ENCODE measurements around the gene POM121. TPM values are rescaled to one million over a fixed set of nuclear protein-coding genes. Genes with fewer than 3 reads are reported as not detected.
"Not testable (repeated sequence)": the region's sequence is repeated elsewhere in the genome, so short reads cannot be mapped to it uniquely, and the experiment has no call there.

POM121 gene
- total and polyA plus RNA-seq, 10 of the 15 experiments (the other 5 are each of a cell fraction or from before 2014, with no cell fraction given) = 2.4 to 65.7 (median 14.1) TPM

- DNase-seq (ENCODE audit: low read depth, low spot score); FAIRE-seq; SMC1A ChIA-PET (ENCODE audit: uncharacterized antibody, unreplicated experiment); POLR2A ChIA-PET; ATAC-seq; H3K4me1 ChIP-seq (ENCODE audit: control insufficient read depth, insufficient read depth, low read length); H2AFZ ChIP-seq (ENCODE audit: control insufficient read depth, low read depth, low read length); BruUV-seq (replicated peaks); H3K4me2 ChIP-seq (ENCODE audit: control insufficient read depth, insufficient read depth); intact Hi-C loops (cut with micrococcal nuclease; ENCODE audit: unreplicated experiment); H3K79me2 ChIP-seq (ENCODE audit: control insufficient read depth, insufficient read depth, low read length); H3K36me3 ChIP-seq (ENCODE audit: control insufficient read depth in 2 of 2, insufficient read depth in 2 of 2, low read length in 1 of 2); CTCF ChIA-PET; RAD21 ChIA-PET (ENCODE audit: unreplicated experiment); H3K27ac ChIP-seq (ENCODE audit: control insufficient read depth, insufficient read depth); H3K9ac ChIP-seq (ENCODE audit: control insufficient read depth, insufficient read depth, low read length); H3K9me3 ChIP-seq (replicated peaks; ENCODE audit: control insufficient read depth, insufficient read depth, low read length); in situ Hi-C loops (cut with MboI); H3K27me3 ChIP-seq (replicated peaks in 1 of 2; ENCODE audit: control insufficient read depth in 2 of 2, insufficient read depth in 2 of 2, low read length in 1 of 2); H3K4me3 ChIP-seq; H4K20me1 ChIP-seq (ENCODE audit: control insufficient read depth, insufficient read depth): not testable (repeated sequence)
- WGBS (ENCODE audit: insufficient coverage, insufficient replicate concordance, low lambda C conversion rate, missing lambda C conversion rate) = 100% methylated on average over 2 of the region's 6 CpGs
These were observed 55.5 kb downstream of the POM121 start for GRCh38 chr7:72980382-72980781.

GRCh38 chr7:72982084-72982483 lies 57.2 kb downstream of the POM121 start:
- H3K36me3 ChIP-seq (ENCODE audit: control insufficient read depth in 2 of 2, insufficient read depth in 2 of 2, low read length in 1 of 2); H3K9me3 ChIP-seq (replicated peaks; ENCODE audit: control insufficient read depth, insufficient read depth, low read length); intact Hi-C loops (cut with micrococcal nuclease; ENCODE audit: unreplicated experiment); H2AFZ ChIP-seq (ENCODE audit: control insufficient read depth, low read depth, low read length); H4K20me1 ChIP-seq (ENCODE audit: control insufficient read depth, insufficient read depth); DNase-seq (ENCODE audit: low read depth, low spot score); POLR2A ChIA-PET; BruUV-seq (replicated peaks); FAIRE-seq; in situ Hi-C loops (cut with MboI); H3K27me3 ChIP-seq (replicated peaks in 1 of 2; ENCODE audit: control insufficient read depth in 2 of 2, insufficient read depth in 2 of 2, low read length in 1 of 2); CTCF ChIA-PET; H3K4me3 ChIP-seq; ATAC-seq; H3K9ac ChIP-seq (ENCODE audit: control insufficient read depth, insufficient read depth, low read length); H3K79me2 ChIP-seq (ENCODE audit: control insufficient read depth, insufficient read depth, low read length); H3K27ac ChIP-seq (ENCODE audit: control insufficient read depth, insufficient read depth); H3K4me1 ChIP-seq (ENCODE audit: control insufficient read depth, insufficient read depth, low read length); H3K4me2 ChIP-seq (ENCODE audit: control insufficient read depth, insufficient read depth); RAD21 ChIA-PET (ENCODE audit: unreplicated experiment); SMC1A ChIA-PET (ENCODE audit: uncharacterized antibody, unreplicated experiment): not testable (repeated sequence)
- WGBS (ENCODE audit: insufficient coverage, insufficient replicate concordance, low lambda C conversion rate, missing lambda C conversion rate) = no CpG with 5 or more reads among the region's 11 CpGs

GRCh38 chr7:72990146-72990913 lies 65.4 kb downstream of the POM121 start:
- in situ Hi-C loops (cut with MboI); DNase-seq (ENCODE audit: low read depth, low spot score); POLR2A ChIA-PET; H3K27ac ChIP-seq (ENCODE audit: control insufficient read depth, insufficient read depth); SMC1A ChIA-PET (ENCODE audit: uncharacterized antibody, unreplicated experiment); H3K4me3 ChIP-seq; BruUV-seq (replicated peaks); RAD21 ChIA-PET (ENCODE audit: unreplicated experiment); CTCF ChIA-PET; H3K79me2 ChIP-seq (ENCODE audit: control insufficient read depth, insufficient read depth, low read length); H4K20me1 ChIP-seq (ENCODE audit: control insufficient read depth, insufficient read depth); H3K9ac ChIP-seq (ENCODE audit: control insufficient read depth, insufficient read depth, low read length); intact Hi-C loops (cut with micrococcal nuclease; ENCODE audit: unreplicated experiment); FAIRE-seq; H2AFZ ChIP-seq (ENCODE audit: control insufficient read depth, low read depth, low read length); H3K9me3 ChIP-seq (replicated peaks; ENCODE audit: control insufficient read depth, insufficient read depth, low read length); H3K4me2 ChIP-seq (ENCODE audit: control insufficient read depth, insufficient read depth); H3K27me3 ChIP-seq (replicated peaks in 1 of 2; ENCODE audit: control insufficient read depth in 2 of 2, insufficient read depth in 2 of 2, low read length in 1 of 2); H3K4me1 ChIP-seq (ENCODE audit: control insufficient read depth, insufficient read depth, low read length); H3K36me3 ChIP-seq (ENCODE audit: control insufficient read depth in 2 of 2, insufficient read depth in 2 of 2, low read length in 1 of 2): not testable (repeated sequence)
- peak; percentile 19; the same call in 2 of the 3 replicates for ATAC-seq
- 100% methylated on average over 6 of the region's 14 CpGs for WGBS (ENCODE audit: insufficient coverage, insufficient replicate concordance, low lambda C conversion rate, missing lambda C conversion rate)

- POLR2A ChIA-PET; H3K27ac ChIP-seq (ENCODE audit: control insufficient read depth, insufficient read depth); H2AFZ ChIP-seq (ENCODE audit: control insufficient read depth, low read depth, low read length); RAD21 ChIA-PET (ENCODE audit: unreplicated experiment); in situ Hi-C loops (cut with MboI); H3K4me2 ChIP-seq (ENCODE audit: control insufficient read depth, insufficient read depth); H3K9ac ChIP-seq (ENCODE audit: control insufficient read depth, insufficient read depth, low read length); DNase-seq (ENCODE audit: low read depth, low spot score); CTCF ChIA-PET; H3K4me1 ChIP-seq (ENCODE audit: control insufficient read depth, insufficient read depth, low read length); BruUV-seq (replicated peaks); ATAC-seq; H3K4me3 ChIP-seq; FAIRE-seq; H4K20me1 ChIP-seq (ENCODE audit: control insufficient read depth, insufficient read depth); H3K9me3 ChIP-seq (replicated peaks; ENCODE audit: control insufficient read depth, insufficient read depth, low read length); SMC1A ChIA-PET (ENCODE audit: uncharacterized antibody, unreplicated experiment); H3K79me2 ChIP-seq (ENCODE audit: control insufficient read depth, insufficient read depth, low read length); H3K36me3 ChIP-seq (ENCODE audit: control insufficient read depth in 2 of 2, insufficient read depth in 2 of 2, low read length in 1 of 2); H3K27me3 ChIP-seq (replicated peaks in 1 of 2; ENCODE audit: control insufficient read depth in 2 of 2, insufficient read depth in 2 of 2, low read length in 1 of 2); intact Hi-C loops (cut with micrococcal nuclease; ENCODE audit: unreplicated experiment): not testable (repeated sequence)
- WGBS (ENCODE audit: insufficient coverage, insufficient replicate concordance, low lambda C conversion rate, missing lambda C conversion rate) = 100% methylated on average over 2 of the region's 8 CpGs
These were observed 70.6 kb downstream of the POM121 start for GRCh38 chr7:72995484-72995883.

Measured in GM12878 (cell line).